Hematopoietic multipotent progenitor cell treated with erythropoietin and hydrocortisone succinate and interleukin-3 and kit ligand, for 15 days (in vitro differentiated cells): ENCODE results near the gene TPCN2.
"Not testable (repeated sequence)": the region's sequence is repeated elsewhere in the genome, so short reads cannot be mapped to it uniquely, and the experiment has no call there.

Experiments
- DNase-seq: peaks from one replicate; pipeline ENCODE4 v3.0.0-alpha.2; 2015; ENCODE audit warnings: low spot score

The TPCN2 gene

DNA sequence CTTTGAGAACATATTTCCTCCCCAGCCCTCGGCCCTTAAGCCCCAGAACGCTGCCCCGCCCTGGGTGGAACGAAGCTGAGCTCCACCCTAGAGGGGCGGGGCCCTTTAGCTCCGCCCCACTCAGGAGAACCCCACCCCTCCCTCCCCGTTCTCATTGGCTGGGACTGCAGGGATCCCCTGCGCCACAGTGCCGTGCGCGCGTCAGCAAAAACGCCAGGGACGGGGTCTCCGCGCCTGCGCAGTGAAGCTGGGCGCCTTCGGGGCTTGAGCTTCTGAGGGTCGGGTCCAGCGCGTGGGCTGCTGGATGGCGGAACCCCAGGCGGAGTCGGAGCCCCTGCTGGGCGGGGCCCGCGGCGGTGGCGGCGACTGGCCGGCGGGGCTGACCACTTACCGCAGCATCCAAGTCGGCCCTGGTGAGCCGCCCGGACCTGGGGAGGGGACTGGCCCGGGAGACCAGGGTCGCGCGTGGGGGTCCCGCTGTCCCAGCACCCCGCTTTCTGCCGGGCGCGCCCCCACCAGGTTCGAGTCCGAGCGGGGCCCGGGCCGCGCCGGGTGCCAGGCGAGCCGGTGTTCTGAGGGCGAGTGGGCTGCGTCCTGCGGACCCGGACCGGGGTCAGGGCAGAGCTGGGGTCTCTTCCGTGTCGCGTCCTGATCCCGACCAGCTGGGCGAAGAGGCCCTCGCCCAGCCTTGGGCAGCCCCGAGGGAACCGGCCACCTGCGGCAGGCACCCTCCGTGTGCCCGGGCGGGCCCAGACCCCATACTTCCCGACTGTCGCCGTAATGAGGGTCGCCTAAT lies at the start of gene TPCN2:
TSS of gene TPCN2 (plus strand) at position 239 of the 796 bp plus-strand sequence. CDS start at position 305, 66 bp downstream.
- DNase-seq = peak; percentile 94

DNA sequence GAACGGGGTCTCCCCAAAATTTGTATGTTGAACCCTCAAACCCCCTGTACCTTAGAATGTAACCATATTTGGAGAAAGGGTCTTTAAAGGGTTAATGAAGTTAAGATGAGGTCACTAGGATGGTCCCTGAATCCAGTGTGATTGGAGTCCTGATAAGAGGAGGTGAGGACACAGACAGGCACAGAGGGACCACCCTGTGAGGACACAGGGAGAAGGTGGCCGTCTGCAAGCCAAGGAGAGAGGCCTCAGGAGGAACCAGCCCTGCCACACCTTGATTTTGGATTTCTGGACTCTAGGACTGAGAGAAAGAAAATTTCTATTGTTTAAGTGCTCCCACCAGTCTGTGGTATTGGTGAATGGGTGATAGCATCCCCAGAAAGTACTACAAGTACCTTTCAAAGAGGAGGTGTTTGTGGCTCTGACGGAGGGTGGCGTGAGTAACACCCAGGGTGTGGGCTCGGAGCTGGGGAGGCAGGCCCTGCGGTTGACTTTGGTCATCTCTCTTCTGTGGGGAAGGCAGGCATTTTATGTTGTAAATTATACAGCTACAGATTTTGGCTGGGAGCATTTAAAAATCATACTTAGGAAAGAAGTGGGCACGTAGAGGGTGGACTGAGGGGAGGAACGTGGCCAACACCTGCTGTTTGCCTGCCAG lies 49.5 kb upstream of the TPCN2 start:
- DNase-seq = no peak

- DNase-seq = not testable (repeated sequence)
Observed at GRCh38 chr11:68999748-69000355, 48.9 kb upstream of the TPCN2 start.

DNA sequence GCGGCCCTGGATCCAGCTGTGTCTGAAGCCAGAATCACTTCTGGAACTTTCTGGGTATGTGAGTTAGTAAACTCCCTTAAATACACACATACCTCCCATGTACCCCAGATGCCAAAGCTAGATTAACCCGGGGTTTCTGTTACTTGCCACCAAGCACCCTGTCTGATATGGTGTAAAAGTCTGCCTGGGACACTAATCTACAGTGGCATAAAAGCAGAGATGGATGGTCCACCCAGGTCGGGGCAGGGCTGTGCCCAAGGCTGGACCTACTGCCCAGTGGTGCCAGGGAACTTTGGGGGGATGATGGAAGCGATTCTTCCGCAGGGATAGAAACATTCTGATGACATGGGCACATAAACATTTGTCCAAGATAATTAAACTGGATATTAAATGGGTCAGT lies 48.3 kb upstream of the TPCN2 start:
- no peak for DNase-seq

- no peak for DNase-seq
Observed at GRCh38 chr11:69000831-69001242, 47.9 kb upstream of the TPCN2 start.

GRCh38 chr11:69001243-69002081 lies 47.3 kb upstream of the TPCN2 start:
- DNase-seq = no peak

DNA sequence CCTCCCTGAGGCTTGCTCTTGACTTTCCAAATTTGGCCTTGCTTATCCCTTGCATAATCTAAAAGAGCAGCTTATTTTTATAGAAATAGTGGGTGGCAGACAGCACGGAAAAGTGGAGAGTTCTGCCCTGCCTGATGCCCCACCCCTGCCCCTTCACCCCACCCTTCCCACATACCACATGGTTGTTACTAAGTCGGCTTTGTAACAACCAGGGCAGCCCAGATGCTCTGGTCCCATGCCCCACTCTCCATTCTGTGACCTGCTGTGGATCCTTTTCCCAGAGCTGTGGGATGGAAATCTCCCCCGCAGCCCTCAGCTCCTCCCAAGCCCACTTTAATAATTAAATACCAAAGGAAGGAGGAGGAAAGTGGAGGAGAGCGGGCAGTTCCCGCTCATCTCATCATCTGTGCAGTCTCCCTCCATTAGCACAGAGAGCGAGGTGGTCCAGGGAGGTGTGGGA lies 46.6 kb upstream of the TPCN2 start:
- no peak for DNase-seq

DNA sequence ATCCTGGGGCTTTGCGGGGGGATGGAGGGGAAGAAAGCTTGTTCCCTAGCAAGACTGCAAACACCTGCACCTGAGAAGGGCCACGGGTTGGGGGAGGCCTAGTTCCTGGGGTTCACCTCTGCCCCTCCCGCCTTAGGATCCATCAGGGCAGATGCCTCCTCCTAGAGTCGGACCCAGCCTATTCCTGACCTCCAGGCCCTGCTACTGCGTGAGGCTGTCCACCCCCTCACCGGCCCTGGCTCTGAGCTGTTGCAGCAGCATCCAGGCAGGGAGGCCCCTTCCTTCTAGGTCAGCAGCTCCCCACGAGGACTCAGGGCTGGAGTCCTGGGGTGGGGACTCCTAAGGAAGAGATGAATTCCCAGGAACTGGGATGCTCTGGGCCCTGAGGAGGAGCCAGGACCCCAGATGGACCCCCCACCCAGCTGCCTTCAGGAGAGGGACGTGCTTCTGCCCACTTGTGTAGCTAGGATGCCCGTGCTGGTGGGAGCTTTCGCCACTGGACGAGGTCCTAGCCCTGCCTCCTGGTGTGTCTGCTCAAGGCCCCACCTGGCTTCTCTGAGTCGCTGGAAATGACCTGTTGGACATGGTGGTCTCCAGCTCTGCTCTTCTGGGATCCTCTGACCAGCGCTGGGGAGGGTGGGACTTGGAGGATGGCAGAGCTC lies 46.0 kb upstream of the TPCN2 start:
- DNase-seq = no peak

DNA sequence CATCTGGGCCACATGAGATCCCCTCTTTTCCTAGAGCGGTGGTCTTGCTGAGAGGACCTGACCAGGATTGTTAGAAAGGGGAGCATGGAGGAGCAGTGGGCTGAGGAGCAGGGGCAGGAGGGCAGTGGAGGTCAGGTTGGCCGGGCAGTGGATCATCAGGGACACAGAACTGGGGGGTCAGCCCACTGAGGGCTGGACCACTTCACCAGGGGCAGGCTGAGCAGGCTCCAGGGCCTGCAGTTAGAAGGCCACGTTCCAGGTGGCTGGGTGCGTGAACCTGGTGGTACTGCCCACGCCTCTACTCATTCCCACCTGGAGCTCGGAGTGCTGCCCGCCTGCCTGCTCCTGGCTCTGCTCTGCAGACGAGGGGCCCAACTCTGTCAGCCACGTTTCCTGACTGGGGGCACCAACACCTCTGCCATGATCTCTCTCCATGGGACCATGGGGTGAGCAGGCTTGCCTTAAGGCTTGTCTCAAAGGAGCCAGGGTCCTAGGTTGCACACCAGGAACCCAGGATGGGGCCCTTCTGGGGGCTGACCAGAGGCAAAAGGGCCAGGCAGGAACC lies 45.3 kb upstream of the TPCN2 start:
- no peak for DNase-seq

DNA sequence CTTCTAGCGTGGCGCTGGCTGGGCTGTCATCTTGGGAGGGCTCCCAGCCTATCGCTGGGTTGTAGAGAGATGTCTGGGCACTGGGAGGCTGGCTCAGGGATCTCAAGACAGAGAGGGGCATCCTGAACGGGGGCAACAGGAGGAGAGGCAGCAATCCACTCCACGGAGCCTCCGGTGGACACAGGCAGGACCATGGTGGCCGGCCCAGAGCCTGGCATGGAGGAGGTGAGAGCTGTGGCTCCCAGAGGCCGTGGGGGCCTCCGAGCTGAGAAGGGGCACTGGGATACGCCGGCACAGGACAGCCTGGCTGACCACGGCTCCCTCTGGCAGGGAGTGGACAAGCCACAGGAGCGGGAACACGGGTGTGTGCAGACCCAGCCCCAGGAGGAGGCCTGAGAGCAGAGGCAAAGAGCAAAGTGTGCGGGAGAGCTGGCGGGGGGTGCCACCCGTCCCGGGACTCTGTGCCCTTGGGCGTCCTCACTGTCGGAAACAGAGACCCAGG lies 44.8 kb upstream of the TPCN2 start:
- no peak for DNase-seq

- no peak for DNase-seq
Observed at GRCh38 chr11:69004411-69005182, 44.1 kb upstream of the TPCN2 start.

DNA sequence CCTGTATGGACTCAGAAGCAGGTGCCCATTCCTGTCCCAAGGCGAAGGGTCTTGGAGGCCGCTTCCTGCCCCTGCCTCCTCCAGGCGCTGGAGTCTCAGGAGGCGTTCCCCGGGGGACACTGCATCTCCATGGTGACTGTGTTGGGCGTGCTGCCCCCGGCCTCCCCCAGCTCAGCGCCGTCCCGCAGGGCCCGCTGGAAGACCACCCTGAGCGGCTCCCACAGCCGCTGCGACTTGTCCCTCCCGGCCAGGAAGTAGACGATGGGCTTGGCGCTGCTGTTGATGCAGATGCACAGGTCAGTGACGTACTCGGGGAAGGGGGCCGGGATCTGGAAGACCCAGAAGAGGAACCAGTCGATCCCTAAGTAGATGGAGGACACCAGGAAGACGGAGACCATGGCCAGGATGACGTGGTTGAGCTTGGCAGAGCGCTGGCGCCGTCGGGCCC lies 43.5 kb upstream of the TPCN2 start:
- DNase-seq = no peak

GRCh38 chr11:69005631-69006368 lies 42.9 kb upstream of the TPCN2 start:
- no peak for DNase-seq

DNA sequence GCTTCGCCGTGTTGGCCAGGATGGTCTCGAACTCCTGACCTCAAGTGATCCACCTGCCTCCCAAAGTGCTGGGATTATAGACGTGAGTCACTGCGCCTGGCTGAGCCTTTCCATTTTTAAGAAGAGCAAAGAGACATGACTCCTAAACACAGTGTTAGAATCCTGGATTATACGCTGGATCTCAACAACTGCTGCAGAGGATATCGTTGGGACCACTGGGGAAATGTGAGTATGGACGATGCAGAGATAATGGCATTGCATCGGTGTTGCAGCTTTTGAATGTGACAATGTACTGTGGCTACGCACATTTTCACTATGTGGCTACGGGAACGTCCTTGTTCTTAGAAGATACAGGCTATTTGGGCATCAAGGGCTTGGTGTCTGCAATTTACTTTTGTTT lies 41.9 kb upstream of the TPCN2 start:
- no peak for DNase-seq

GRCh38 chr11:69007975-69008381 lies 40.8 kb upstream of the TPCN2 start:
- no peak for DNase-seq

DNA sequence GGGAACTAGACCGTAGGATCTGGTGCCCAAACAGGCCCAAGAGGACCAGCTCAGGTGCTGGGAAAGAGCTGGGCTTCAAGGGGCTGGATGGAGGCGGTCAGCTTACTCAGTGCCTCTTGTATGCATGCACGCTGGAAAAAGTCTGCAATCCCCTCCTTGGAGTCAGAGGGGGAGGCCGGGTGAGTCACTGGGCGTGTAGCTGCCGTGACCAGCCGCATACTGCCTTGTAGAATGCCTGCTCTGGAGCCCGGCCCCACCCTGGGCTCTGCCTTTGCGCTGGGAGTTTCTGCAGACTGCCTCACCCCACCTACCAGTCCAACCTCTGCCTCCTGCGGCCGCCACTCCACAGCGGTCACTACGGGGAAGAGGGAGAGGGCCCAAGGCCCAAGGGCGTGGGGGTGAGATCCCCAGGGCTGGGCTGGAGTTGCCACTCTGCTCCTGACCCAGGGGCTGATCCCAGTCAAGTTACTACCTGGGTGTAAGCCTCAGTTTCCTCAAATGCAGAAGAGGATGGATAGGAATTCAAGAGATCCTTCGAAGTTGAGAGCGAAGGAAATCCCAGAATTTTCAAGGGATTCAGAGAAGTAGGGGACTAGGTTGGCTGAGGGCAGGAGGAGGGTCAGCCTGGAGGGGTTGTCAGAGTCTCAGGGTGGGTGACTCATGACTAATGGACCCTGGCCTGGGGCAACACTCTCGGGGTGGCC lies 39.8 kb upstream of the TPCN2 start:
- no peak for DNase-seq

- DNase-seq = no peak
Observed at GRCh38 chr11:69009441-69010211, 39.1 kb upstream of the TPCN2 start.

DNA sequence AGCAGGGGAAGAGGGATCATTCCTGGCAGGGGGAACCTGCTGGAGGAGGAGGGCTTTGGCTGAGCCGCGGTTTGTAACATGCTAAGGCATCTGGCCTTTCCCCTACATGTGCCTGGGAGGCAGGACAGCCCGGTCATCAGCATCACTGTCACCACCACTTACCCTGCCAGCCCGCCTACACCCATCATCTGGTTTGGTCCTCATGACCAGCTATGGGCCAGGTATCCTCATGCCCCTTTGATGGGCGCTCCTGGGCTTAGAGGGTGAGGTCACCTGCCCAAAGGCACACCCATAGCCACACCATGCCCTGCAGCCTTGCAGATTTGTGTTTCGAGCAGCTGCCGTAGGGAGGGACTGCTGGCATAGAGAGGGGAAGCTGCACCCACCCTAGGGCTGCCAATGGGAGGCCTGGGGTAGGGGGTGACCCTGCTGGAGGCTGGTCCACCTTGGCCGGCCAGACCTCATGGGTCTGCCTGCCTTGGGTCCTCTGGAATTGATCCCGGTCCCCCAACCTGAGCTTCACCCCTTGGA lies 38.3 kb upstream of the TPCN2 start:
- no peak for DNase-seq
